Gastroesophageal sphincter (tissue), 3 donors: ENCODE data around the gene BLVRA.

Source experiments
- CTCF ChIP-seq, 4 experiments: fragments of 200-600 bp in 2 of 4; fragments of 450-650 bp in 2 of 4; sonication (generic) in 1 of 4; IDR thresholded peaks; one replicate each; pipeline ENCODE4 v1.5.1; 2017 to 2019; ENCODE audit warnings: antibody characterized with exemption in 4 of 4, mild to moderate bottlenecking in 2 of 4, moderate library complexity in 2 of 4
- POLR2A ChIP-seq, 2 donors: fragments of 450-650 bp; IDR thresholded peaks; one replicate each; pipeline ENCODE4 v1.6.1; 2017; ENCODE audit warnings: antibody characterized with exemption in 2 of 2, mild to moderate bottlenecking in 2 of 2, moderate library complexity in 1 of 2

GRCh38 chr7:43781726-43782607 is 23.5 kb downstream of the BLVRA start:
- TF ChIP-seq POLR2A (IDR thresholded peaks at IDR 0.05) (no peak), CTCF (IDR thresholded peaks at IDR 0.05) (no peak)
